Upper lobe of right lung (tissue), 1 donor: ENCODE data around the gene SLC29A3. TPM values are rescaled to one million over a fixed set of nuclear protein-coding genes. Genes with fewer than 3 reads are reported as not detected.
A peak's percentile ranks its signal among the peaks of the same experiment; 100 is the strongest.

Source experiments
- ATAC-seq: fragments of 200-7000 bp; cut with Tn5 transposase; one replicate; pipeline ENCODE4 v1.9.1; 2020; ENCODE audit warnings: mild to moderate bottlenecking, moderate library complexity
- DNase-seq: peaks from one replicate; pipeline ENCODE4 v3.0.0-alpha.2; 2020
- H3K27ac ChIP-seq: fragments of 200-600 bp; one replicate; pipeline ENCODE4 v1.8.0; 2022
- H3K27me3 ChIP-seq: fragments of 200-600 bp; one replicate; pipeline ENCODE4 v1.8.0; 2022; ENCODE audit warnings: mild to moderate bottlenecking
- H3K36me3 ChIP-seq: fragments of 200-600 bp; one replicate; pipeline ENCODE4 v1.8.0; 2022
- H3K4me1 ChIP-seq: fragments of 200-600 bp; one replicate; pipeline ENCODE4 v1.8.0; 2022
- H3K4me3 ChIP-seq: fragments of 200-600 bp; one replicate; pipeline ENCODE4 v1.8.0; 2022; ENCODE audit warnings: mild to moderate bottlenecking
- H3K9me3 ChIP-seq: fragments of 200-600 bp; one replicate; pipeline ENCODE4 v1.8.0; 2022
- CTCF ChIP-seq: fragments of 200-600 bp; IDR thresholded peaks from one replicate; pipeline ENCODE4 v1.8.0; 2022; ENCODE audit warnings: antibody characterized with exemption
- intact Hi-C: fragments of 100-400 bp; cut with DNase I; formaldehyde crosslinking; loops from one replicate; pipeline ENCODE4 v1.11.0; 2022
- total RNA-seq: library from RNA; stranded (reverse); fragmentation: NEBNext Ultra II Directional; extraction: Animal tissue kit (Norgen Biotek cat#: 25700); gene quantifications from one replicate; pipeline ENCODE4 v1.2.1, GENCODE V29; 2021
- donor health status: DM: no; HTN: yes; CAD: no; lungs with severe emphysema.

SLC29A3 gene
- total RNA-seq, 1 donor from 2014 or later: 14.8 TPM

- Histone ChIP-seq H3K36me3 (no peaks in the 10 kb centered on the region), H3K4me3 (no peak overlapping the region), H3K27me3 (no peaks in the 10 kb centered on the region), H3K27ac (no peak overlapping the region), H3K4me1 (peaks cover 19% of the 10 kb centered on the region), H3K9me3 (no peaks in the 10 kb centered on the region)
- ATAC-seq (peak; percentile 78), DNase-seq (no peak)
- intact Hi-C loops: loop anchor here (10.0 kb wide), 1 partner anchor 391 kb away; no protein-coding TSS in a partner anchor
- peak; percentile 90 for TF ChIP-seq CTCF
Measured at GRCh38 chr10:71314028-71314693, 4.9 kb upstream of the SLC29A3 start.

GRCh38 chr10:71314694-71315225 lies 4.3 kb upstream of the SLC29A3 start:
- no peak for ATAC-seq
- intact Hi-C loops: loop anchor here (10.0 kb wide), 1 partner anchor 390 kb away; no protein-coding TSS in a partner anchor
- Histone ChIP-seq H3K4me3 (no peak overlapping the region), H3K27ac (no peak overlapping the region), H3K36me3 (no peaks in the 10 kb centered on the region), H3K9me3 (no peaks in the 10 kb centered on the region), H3K4me1 (peaks cover 21% of the 10 kb centered on the region), H3K27me3 (no peaks in the 10 kb centered on the region)
- TF ChIP-seq CTCF: no peak
- DNase-seq: no peak

- no peak for ATAC-seq
- intact Hi-C loops: loop anchor here (10.0 kb wide), 1 partner anchor 389 kb away; no protein-coding TSS in a partner anchor
Measured at GRCh38 chr10:71316056-71316785, 2.8 kb upstream of the SLC29A3 start.

GRCh38 chr10:71316786-71317160 lies 2.3 kb upstream of the SLC29A3 start:
- Histone ChIP-seq H3K9me3 (no peaks in the 10 kb centered on the region), H3K27me3 (no peaks in the 10 kb centered on the region), H3K36me3 (no peaks in the 10 kb centered on the region), H3K27ac (no peak overlapping the region), H3K4me1 (peaks cover 26% of the 10 kb centered on the region), H3K4me3 (no peak overlapping the region)
- intact Hi-C loops: loop anchor here (10.0 kb wide), 1 partner anchor 388 kb away; no protein-coding TSS in a partner anchor
- TF ChIP-seq CTCF: no peak
- DNase-seq (no peak), ATAC-seq (no peak)

More at GRCh38 chr10:71316056-71316785, 2.8 kb upstream of the SLC29A3 start:
- no peak for DNase-seq
- Histone ChIP-seq H3K27ac (no peak overlapping the region), H3K9me3 (no peaks in the 10 kb centered on the region), H3K4me1 (peaks cover 26% of the 10 kb centered on the region), H3K4me3 (no peak overlapping the region), H3K27me3 (no peaks in the 10 kb centered on the region), H3K36me3 (no peaks in the 10 kb centered on the region)
- no peak for TF ChIP-seq CTCF

- Histone ChIP-seq H3K27ac (no peak overlapping the region), H3K9me3 (no peaks in the 10 kb centered on the region), H3K4me1 (peaks cover 26% of the 10 kb centered on the region), H3K4me3 (no peak overlapping the region), H3K27me3 (no peaks in the 10 kb centered on the region), H3K36me3 (no peaks in the 10 kb centered on the region)
- DNase-seq (no peak), ATAC-seq (no peak)
- intact Hi-C loops: loop anchor here (10.0 kb wide), 1 partner anchor 387 kb away; no protein-coding TSS in a partner anchor
- TF ChIP-seq CTCF: no peak
Measured at GRCh38 chr10:71317739-71318138, 1.3 kb upstream of the SLC29A3 start.
